ENCODE data around the gene TIGAR.

DNA sequence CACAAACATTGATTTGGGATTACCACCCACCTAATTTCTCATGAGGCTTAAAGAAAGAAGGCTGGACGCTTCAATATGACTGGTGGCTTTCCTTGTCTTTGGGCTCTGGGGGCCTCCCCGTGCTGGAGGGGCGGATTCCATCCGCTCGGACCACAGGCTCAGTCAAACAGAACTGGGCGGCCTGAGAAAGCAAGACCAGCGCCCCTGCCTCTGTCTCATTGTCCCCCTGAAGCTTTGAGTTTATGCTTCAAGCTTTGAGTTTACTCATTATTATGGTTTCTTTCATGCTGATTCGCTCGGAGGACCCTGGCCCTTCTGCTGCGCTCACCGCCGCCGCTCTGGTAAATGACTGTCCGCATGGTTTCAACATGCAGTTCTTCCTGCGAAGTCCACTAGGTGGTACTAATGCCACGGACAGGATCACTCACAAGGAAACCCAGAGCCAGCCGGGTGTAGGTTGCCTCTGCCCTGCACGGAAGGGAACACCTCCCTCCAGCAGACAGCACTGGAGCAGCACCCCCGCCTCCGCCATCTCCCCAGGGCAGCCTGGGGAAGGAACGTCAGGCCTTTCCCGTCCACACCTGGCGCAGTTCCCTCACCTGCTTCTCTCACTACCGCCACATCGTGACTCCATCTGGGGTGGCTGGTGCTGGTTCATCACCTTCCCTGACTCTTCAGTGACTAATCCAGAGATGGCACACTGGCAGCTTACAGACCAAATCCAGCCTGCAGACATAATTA, 13.2 kb upstream of the TIGAR start:
- TF ChIP-seq, protein P1, sequence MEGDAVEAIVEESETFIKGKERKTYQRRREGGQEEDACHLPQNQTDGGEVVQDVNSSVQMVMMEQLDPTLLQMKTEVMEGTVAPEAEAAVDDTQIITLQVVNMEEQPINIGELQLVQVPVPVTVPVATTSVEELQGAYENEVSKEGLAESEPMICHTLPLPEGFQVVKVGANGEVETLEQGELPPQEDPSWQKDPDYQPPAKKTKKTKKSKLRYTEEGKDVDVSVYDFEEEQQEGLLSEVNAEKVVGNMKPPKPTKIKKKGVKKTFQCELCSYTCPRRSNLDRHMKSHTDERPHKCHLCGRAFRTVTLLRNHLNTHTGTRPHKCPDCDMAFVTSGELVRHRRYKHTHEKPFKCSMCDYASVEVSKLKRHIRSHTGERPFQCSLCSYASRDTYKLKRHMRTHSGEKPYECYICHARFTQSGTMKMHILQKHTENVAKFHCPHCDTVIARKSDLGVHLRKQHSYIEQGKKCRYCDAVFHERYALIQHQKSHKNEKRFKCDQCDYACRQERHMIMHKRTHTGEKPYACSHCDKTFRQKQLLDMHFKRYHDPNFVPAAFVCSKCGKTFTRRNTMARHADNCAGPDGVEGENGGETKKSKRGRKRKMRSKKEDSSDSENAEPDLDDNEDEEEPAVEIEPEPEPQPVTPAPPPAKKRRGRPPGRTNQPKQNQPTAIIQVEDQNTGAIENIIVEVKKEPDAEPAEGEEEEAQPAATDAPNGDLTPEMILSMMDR (IDR thresholded peaks at IDR 0.05): peak; percentile 48 to 82 (median 69)
- TF ChIP-seq POLR2A (IDR thresholded peaks at IDR 0.05): no peak
